ENCODE results near the gene SLC34A1. TPM values are rescaled to one million over a fixed set of nuclear protein-coding genes. Genes with fewer than 3 reads are reported as not detected.
A peak's percentile ranks its signal among the peaks of the same experiment; 100 is the strongest.

Gene SLC34A1
- total and polyA plus RNA-seq, 4 donors, result 0.23 to 1.0 (median 0.47) TPM

DNA sequence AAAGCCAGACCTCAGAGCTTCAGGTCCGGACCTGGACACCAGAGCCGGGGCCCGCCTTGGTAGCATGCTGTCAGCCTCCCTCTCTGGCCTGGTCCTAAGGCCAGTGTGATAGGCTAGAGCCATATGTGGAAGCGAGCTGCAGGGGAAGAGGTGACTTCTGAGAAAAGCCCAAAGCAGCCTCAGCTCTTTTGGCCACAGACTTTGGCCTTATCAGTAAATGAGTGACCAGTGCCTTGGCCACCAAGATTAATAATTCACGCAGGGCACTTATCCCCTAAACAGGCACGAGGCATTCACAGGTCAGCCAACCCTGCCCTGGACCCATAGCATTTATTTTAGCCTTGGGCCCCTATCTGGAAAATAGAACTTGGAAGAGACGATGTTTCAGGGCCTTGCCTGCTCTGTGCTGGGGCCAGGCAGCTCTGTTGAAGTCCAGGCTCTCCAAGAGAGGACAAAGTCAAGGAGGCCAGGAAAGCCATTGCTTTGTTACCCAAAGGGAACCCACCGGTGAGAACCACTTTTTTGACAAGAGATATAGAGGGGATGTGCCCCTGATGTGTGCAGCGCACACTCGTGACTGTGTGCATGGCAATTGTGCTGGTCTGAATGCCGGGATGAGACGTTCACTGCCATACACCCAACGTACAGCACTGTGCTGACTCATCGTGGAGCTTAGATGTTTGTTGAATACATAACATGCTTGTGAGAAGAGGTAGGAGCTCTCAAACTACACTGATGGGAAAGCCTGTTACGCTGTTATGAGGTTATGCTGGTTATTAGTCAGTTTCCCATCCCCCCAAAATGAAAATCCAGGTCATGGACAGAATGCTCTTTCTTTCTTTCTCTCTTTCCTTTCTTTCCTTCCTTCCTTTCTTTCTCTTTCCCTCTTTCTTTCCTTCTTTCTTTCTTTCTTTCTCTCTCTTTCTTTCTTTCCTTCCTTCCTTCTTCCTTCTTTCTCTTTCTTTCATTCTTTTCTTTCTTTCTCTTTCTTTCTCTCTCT, 5.0 kb upstream of the SLC34A1 start:
- Histone ChIP-seq H3K4me3 (ENCODE audit: low read depth in 1 of 3, low read length in 3 of 3) (peak overlapping the region in 2 of 3 donors; percentile 27 to 50), H3K36me3 (ENCODE audit: control insufficient read depth in 4 of 4, insufficient read depth in 3 of 4, low read depth in 1 of 4, low read length in 3 of 4) (no peaks in the 10 kb centered on the region), H3K27me3 (ENCODE audit: control insufficient read depth in 4 of 4, insufficient read depth in 4 of 4, low read length in 3 of 4) (no peaks in the 10 kb centered on the region), H3K9ac (ENCODE audit: low read depth in 1 of 2, low read length in 2 of 2) (peak overlapping the region; percentile 13 to 72), H3K4me1 (ENCODE audit: control insufficient read depth in 4 of 4, insufficient read depth in 4 of 4, low read length in 3 of 4) (peaks cover 18 to 51% (median 34%) of the 10 kb centered on the region in 4 donors), H3K27ac (ENCODE audit: low read depth in 1 of 2, low read length in 2 of 2) (peak overlapping the region; percentile 93 to 98), H3K9me3 (ENCODE audit: control insufficient read depth in 4 of 4, low read length in 3 of 4) (no peaks in the 10 kb centered on the region)
- DNase-seq (ENCODE audit: low spot score), result peak; percentile 58
- TF ChIP-seq TAF1 (conservative IDR thresholded peaks at IDR 0.05), result peak; percentile 91
- TF ChIP-seq, protein P1, sequence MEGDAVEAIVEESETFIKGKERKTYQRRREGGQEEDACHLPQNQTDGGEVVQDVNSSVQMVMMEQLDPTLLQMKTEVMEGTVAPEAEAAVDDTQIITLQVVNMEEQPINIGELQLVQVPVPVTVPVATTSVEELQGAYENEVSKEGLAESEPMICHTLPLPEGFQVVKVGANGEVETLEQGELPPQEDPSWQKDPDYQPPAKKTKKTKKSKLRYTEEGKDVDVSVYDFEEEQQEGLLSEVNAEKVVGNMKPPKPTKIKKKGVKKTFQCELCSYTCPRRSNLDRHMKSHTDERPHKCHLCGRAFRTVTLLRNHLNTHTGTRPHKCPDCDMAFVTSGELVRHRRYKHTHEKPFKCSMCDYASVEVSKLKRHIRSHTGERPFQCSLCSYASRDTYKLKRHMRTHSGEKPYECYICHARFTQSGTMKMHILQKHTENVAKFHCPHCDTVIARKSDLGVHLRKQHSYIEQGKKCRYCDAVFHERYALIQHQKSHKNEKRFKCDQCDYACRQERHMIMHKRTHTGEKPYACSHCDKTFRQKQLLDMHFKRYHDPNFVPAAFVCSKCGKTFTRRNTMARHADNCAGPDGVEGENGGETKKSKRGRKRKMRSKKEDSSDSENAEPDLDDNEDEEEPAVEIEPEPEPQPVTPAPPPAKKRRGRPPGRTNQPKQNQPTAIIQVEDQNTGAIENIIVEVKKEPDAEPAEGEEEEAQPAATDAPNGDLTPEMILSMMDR (IDR thresholded peaks at IDR 0.05; ENCODE audit: low read depth, low read length, missing input control), result no peak
- TF ChIP-seq, protein P2, sequence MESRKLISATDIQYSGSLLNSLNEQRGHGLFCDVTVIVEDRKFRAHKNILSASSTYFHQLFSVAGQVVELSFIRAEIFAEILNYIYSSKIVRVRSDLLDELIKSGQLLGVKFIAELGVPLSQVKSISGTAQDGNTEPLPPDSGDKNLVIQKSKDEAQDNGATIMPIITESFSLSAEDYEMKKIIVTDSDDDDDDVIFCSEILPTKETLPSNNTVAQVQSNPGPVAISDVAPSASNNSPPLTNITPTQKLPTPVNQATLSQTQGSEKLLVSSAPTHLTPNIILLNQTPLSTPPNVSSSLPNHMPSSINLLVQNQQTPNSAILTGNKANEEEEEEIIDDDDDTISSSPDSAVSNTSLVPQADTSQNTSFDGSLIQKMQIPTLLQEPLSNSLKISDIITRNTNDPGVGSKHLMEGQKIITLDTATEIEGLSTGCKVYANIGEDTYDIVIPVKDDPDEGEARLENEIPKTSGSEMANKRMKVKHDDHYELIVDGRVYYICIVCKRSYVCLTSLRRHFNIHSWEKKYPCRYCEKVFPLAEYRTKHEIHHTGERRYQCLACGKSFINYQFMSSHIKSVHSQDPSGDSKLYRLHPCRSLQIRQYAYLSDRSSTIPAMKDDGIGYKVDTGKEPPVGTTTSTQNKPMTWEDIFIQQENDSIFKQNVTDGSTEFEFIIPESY (IDR thresholded peaks at IDR 0.05), result no peak
- TF ChIP-seq RXRA (IDR thresholded peaks at IDR 0.05), result peak; percentile 89 to 91
- TF ChIP-seq EGR1 (IDR thresholded peaks at IDR 0.05; ENCODE audit: low read depth in 2 of 2), result peak in 1 of 2 donors; percentile 43
- TF ChIP-seq GABPA (IDR thresholded peaks at IDR 0.05 in 1 of 2, conservative IDR thresholded peaks at IDR 0.05 in 1 of 2), result peak in 1 of 2 donors; percentile 12
- TF ChIP-seq HNF4A (conservative IDR thresholded peaks at IDR 0.05), result peak; percentile 92 to 96
- TF ChIP-seq RAD21 (IDR thresholded peaks at IDR 0.05), result peak; percentile 36 to 57
- peak; percentile 64 to 69 for TF ChIP-seq JUND (IDR thresholded peaks at IDR 0.05)
- peak; percentile 92 for TF ChIP-seq HNF4G (IDR thresholded peaks at IDR 0.05)
- TF ChIP-seq YY1 (IDR thresholded peaks at IDR 0.05), result peak; percentile 89
- TF ChIP-seq, protein P3, sequence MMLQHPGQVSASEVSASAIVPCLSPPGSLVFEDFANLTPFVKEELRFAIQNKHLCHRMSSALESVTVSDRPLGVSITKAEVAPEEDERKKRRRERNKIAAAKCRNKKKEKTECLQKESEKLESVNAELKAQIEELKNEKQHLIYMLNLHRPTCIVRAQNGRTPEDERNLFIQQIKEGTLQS (IDR thresholded peaks at IDR 0.05), result no peak
- TF ChIP-seq, protein P4, sequence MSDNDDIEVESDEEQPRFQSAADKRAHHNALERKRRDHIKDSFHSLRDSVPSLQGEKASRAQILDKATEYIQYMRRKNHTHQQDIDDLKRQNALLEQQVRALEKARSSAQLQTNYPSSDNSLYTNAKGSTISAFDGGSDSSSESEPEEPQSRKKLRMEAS (IDR thresholded peaks at IDR 0.05), result peak; percentile 93
- TF ChIP-seq, protein P5, sequence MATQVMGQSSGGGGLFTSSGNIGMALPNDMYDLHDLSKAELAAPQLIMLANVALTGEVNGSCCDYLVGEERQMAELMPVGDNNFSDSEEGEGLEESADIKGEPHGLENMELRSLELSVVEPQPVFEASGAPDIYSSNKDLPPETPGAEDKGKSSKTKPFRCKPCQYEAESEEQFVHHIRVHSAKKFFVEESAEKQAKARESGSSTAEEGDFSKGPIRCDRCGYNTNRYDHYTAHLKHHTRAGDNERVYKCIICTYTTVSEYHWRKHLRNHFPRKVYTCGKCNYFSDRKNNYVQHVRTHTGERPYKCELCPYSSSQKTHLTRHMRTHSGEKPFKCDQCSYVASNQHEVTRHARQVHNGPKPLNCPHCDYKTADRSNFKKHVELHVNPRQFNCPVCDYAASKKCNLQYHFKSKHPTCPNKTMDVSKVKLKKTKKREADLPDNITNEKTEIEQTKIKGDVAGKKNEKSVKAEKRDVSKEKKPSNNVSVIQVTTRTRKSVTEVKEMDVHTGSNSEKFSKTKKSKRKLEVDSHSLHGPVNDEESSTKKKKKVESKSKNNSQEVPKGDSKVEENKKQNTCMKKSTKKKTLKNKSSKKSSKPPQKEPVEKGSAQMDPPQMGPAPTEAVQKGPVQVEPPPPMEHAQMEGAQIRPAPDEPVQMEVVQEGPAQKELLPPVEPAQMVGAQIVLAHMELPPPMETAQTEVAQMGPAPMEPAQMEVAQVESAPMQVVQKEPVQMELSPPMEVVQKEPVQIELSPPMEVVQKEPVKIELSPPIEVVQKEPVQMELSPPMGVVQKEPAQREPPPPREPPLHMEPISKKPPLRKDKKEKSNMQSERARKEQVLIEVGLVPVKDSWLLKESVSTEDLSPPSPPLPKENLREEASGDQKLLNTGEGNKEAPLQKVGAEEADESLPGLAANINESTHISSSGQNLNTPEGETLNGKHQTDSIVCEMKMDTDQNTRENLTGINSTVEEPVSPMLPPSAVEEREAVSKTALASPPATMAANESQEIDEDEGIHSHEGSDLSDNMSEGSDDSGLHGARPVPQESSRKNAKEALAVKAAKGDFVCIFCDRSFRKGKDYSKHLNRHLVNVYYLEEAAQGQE (IDR thresholded peaks at IDR 0.05), result peak; percentile 89
- TF ChIP-seq FOXA2 (IDR thresholded peaks at IDR 0.05), result peak; percentile 50
- peak; percentile 62 for TF ChIP-seq NR2F2 (IDR thresholded peaks at IDR 0.05)
- TF ChIP-seq FOXA1 (IDR thresholded peaks at IDR 0.05), result peak; percentile 50
- peak; percentile 96 for TF ChIP-seq SP1 (IDR thresholded peaks at IDR 0.05)
- 32% methylated on average over 15 of the region's 15 CpGs for WGBS
